B cell (primary cell): Measurements from ENCODE around the gene IGSF9B. TPM values are rescaled to one million over a fixed set of nuclear protein-coding genes. Genes with fewer than 3 reads are reported as not detected.
A peak's percentile ranks its signal among the peaks of the same experiment; 100 is the strongest.

Source experiments
- ATAC-seq: fragments of 200-7000 bp; cut with Tn5 transposase; one replicate; pipeline ENCODE4 v1.10.0; 2021; ENCODE audit warnings: low read depth, mild to moderate bottlenecking, moderate number of reproducible peaks, moderate library complexity
- CTCF ChIA-PET: fragments of 350-600 bp; sonication (Branson Sonifier 250); formaldehyde crosslinking; loops from one replicate; lab custom pipeline; 2021; ENCODE audit warnings: antibody characterized with exemption, inconsistent platforms; lab: Charles Lee
- POLR2A ChIA-PET: fragments of 350-600 bp; sonication (Branson Sonifier 250); formaldehyde crosslinking; loops from one replicate; lab custom pipeline; 2021; ENCODE audit warnings: antibody characterized with exemption; lab: Charles Lee
- DNase-seq: peaks from one replicate; pipeline ENCODE4 v3.0.0; 2013
- H2AFZ ChIP-seq: 2 replicates; pipeline ENCODE4 v1.6.1; 2012; ENCODE audit warnings: mild to moderate bottlenecking, low read depth, low read length; ENCODE audit not compliant: insufficient read depth, poor library complexity, severe bottlenecking
- H3K27ac ChIP-seq, 2 donors: 1 replicate in 1 of 2; 2 replicates in 1 of 2; pipeline ENCODE4 v1.5.1; 2012 to 2013; ENCODE audit warnings: low read length in 2 of 2, mild to moderate bottlenecking in 2 of 2, moderate library complexity in 1 of 2
- H3K27me3 ChIP-seq, 4 experiments: fragments of 200-600 bp in 1 of 4; sonication (generic) in 1 of 4; replicated peaks in 1 of 4; 1 replicate in 2 of 4; 2 replicates in 2 of 4; pipeline versions ENCODE4 v1.6.1 to v1.7.0; 2013 to 2016; ENCODE audit warnings: low read length in 3 of 4, mild to moderate bottlenecking in 2 of 4, mixed read lengths in 1 of 4, moderate library complexity in 1 of 4; ENCODE audit not compliant: insufficient read depth in 4 of 4, control insufficient read depth in 3 of 4; ENCODE audit errors: control extremely low read depth in 1 of 4
- H3K36me3 ChIP-seq, 2 experiments: replicated peaks in 1 of 2; 1 replicate in 1 of 2; 2 replicates in 1 of 2; pipeline versions ENCODE4 v1.6.1 to v1.7.1; 2013; ENCODE audit warnings: low read length in 1 of 2; ENCODE audit not compliant: insufficient read depth in 2 of 2, control insufficient read depth in 1 of 2; ENCODE audit errors: control extremely low read depth in 1 of 2, extremely low read depth in 1 of 2
- H3K4me1 ChIP-seq, 2 donors: fragments of 200-600 bp in 1 of 2; sonication (generic) in 1 of 2; 1 replicate in 1 of 2; 2 replicates in 1 of 2; pipeline versions ENCODE4 v1.5.1 to v1.6.1; 2013 to 2017; ENCODE audit warnings: low read length in 2 of 2; ENCODE audit not compliant: control insufficient read depth in 2 of 2, insufficient read depth in 2 of 2
- H3K4me2 ChIP-seq: replicated peaks from 2 replicates; pipeline ENCODE3; 2012; ENCODE audit warnings: mild to moderate bottlenecking, low read depth, low read length; ENCODE audit not compliant: poor library complexity, severe bottlenecking
- H3K4me3 ChIP-seq, 5 experiments: fragments of 200-600 bp in 1 of 5; sonication (generic) in 1 of 5; 1 replicate in 3 of 5; 2 replicates in 2 of 5; pipeline versions ENCODE4 v1.5.1 to v1.7.0; 2011 to 2016; ENCODE audit warnings: low read length in 4 of 5, mild to moderate bottlenecking in 4 of 5, low read depth in 2 of 5, control low read depth in 1 of 5, moderate library complexity in 1 of 5; ENCODE audit not compliant: insufficient read depth in 1 of 5; ENCODE audit errors: control extremely low read depth in 1 of 5, extremely low read depth in 1 of 5
- H3K79me2 ChIP-seq: fragments of 200-600 bp; sonication (generic); one replicate; pipeline ENCODE4 v1.6.0; 2016; ENCODE audit warnings: low read length; ENCODE audit not compliant: control insufficient read depth, insufficient read depth
- H3K9ac ChIP-seq: fragments of 200-600 bp; sonication (generic); 2 replicates; pipeline ENCODE4 v1.6.1; 2017; ENCODE audit warnings: mild to moderate bottlenecking, low read length, moderate library complexity
- H3K9me3 ChIP-seq, 3 donors: one replicate each; pipeline versions ENCODE4 v1.6.1 to v1.7.1; 2013; ENCODE audit warnings: low read length in 2 of 3; ENCODE audit not compliant: control insufficient read depth in 2 of 3, insufficient read depth in 1 of 3; ENCODE audit errors: control extremely low read depth in 1 of 3
- H4K20me1 ChIP-seq: 2 replicates; pipeline ENCODE4 v1.6.0; 2012; ENCODE audit warnings: mild to moderate bottlenecking, low read length; ENCODE audit not compliant: insufficient read depth, control insufficient read depth, poor library complexity, severe bottlenecking
- H3K27ac Mint-ChIP-seq: one replicate; pipeline ENCODE4 v1.8.0; 2021; ENCODE audit warnings: mixed read lengths
- H3K27me3 Mint-ChIP-seq: one replicate; pipeline ENCODE4 v1.8.0; 2021; ENCODE audit warnings: mixed read lengths
- H3K4me1 Mint-ChIP-seq: one replicate; pipeline ENCODE4 v1.8.0; 2021; ENCODE audit warnings: mixed read lengths
- H3K4me3 Mint-ChIP-seq: one replicate; pipeline ENCODE4 v1.8.0; 2021; ENCODE audit warnings: mixed read lengths
- H3K9me3 Mint-ChIP-seq: one replicate; pipeline ENCODE4 v1.8.0; 2022; ENCODE audit warnings: mixed read lengths; ENCODE audit not compliant: insufficient read depth
- EZH2 ChIP-seq: IDR thresholded peaks from 2 replicates; pipeline ENCODE4 v1.6.1; 2012; ENCODE audit warnings: borderline replicate concordance, low read depth, mild to moderate bottlenecking, moderate library complexity, low read length; ENCODE audit not compliant: insufficient read depth, poor library complexity, severe bottlenecking
- WGBS: methylation state at CpG from one replicate; pipeline ENCODE4 v1.1.5; 2013; ENCODE audit warnings: missing lambda C conversion rate; ENCODE audit not compliant: insufficient coverage; 5-methylcytosine and 5-hydroxymethylcytosine counted together
- intact Hi-C: fragments of 100-400 bp; cut with micrococcal nuclease; formaldehyde crosslinking; loops from one replicate; pipeline ENCODE4 v1.10.0; 2022
- polyA plus RNA-seq: library from polyadenylated mRNA; depleted of rRNA; stranded (reverse); fragments of >200 nt; gene quantifications from 2 replicates; pipeline ENCODE4 v1.2.3, GENCODE V29; 2012
- total RNA-seq, 2 donors: library from RNA; stranded (reverse); fragments of 120-200 nt in 1 of 2; gene quantifications; 1 replicate in 1 of 2; 2 replicates in 1 of 2; pipeline versions ENCODE4 v1.2.3 to v1.2.4, GENCODE V29; 2013 to 2022
- TF ChIP-seq, protein P1 (sequence below): fragments of 200-600 bp; IDR thresholded peaks from one replicate; pipeline ENCODE4 v1.8.0; 2022; ENCODE audit warnings: antibody characterized with exemption, mild to moderate bottlenecking

IGSF9B gene
- total and polyA plus RNA-seq, 2 donors (not counting 1 experiment from before 2014, with no cell fraction given): 0.15 to 0.37 TPM

DNA sequence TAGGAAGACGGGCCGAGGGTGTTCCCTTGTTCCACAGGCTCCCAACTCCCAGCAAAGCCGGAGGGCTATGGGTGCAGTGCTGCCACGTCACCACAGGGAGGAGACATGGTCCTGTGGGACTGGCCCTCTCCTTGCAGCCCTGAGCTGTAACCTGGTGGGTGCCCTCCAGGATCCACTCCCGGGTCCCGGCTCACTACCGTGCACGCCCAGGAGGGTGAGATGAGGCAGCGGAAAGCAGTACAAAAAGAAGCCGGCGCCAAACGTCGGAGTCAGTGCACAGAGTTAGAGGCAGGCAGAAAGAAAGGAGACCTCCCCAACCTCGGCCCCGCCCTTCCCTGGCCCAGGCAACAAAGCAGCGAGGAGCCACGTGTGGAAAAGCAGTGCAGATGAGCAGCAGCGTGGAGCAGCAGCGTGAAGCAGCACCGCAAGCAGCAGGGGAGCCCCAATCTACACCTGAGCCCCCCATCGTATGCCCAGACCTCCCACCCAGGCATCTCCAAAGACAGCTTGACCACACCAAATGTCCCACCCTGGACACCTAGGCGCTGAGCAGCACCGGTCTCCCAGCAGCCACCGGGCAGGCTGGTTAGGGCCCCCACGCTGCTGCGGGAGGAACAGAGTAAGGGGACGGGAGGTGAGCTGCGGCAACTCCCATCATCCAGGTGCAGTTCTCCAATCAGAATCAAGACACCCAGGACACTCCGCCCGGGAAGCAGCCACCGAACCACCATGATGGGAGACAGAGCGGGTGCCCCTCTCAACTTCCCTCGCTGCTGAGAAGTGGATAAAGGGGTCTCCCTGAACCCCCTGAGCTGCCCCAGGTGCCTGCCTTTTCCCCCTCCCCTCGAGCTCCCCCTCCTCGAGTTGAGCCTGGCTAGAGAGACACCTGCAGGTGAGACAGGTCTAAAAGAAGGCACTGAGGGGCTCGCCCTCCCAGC, 28.8 kb downstream of the IGSF9B start:
- WGBS: 22% methylated on average over 24 of the region's 36 CpGs
- H3K9me3 ChIP-seq: peaks cover 0 to 4% (median 0%) of the 10 kb centered on the region in 3 donors
- peak overlapping the region; percentile 33 for H3K4me2 ChIP-seq
- no peak overlapping the region for H3K9ac ChIP-seq
- ATAC-seq (peak; percentile 53), DNase-seq (peak; percentile 30)
- ChIA-PET CTCF (interaction anchor here (1.0 to 1.9 kb wide), 6 partner anchors 30 to 211 kb away, joined by 3 to 9 read pairs (median 4); no protein-coding TSS in a partner anchor), POLR2A (no interaction called here)
- intact Hi-C loops: loop anchor here (2.0 kb wide), 1 partner anchor 211 kb away; no protein-coding TSS in a partner anchor
- no peak overlapping the region for H3K4me3 ChIP-seq
- TF ChIP-seq, protein P1, sequence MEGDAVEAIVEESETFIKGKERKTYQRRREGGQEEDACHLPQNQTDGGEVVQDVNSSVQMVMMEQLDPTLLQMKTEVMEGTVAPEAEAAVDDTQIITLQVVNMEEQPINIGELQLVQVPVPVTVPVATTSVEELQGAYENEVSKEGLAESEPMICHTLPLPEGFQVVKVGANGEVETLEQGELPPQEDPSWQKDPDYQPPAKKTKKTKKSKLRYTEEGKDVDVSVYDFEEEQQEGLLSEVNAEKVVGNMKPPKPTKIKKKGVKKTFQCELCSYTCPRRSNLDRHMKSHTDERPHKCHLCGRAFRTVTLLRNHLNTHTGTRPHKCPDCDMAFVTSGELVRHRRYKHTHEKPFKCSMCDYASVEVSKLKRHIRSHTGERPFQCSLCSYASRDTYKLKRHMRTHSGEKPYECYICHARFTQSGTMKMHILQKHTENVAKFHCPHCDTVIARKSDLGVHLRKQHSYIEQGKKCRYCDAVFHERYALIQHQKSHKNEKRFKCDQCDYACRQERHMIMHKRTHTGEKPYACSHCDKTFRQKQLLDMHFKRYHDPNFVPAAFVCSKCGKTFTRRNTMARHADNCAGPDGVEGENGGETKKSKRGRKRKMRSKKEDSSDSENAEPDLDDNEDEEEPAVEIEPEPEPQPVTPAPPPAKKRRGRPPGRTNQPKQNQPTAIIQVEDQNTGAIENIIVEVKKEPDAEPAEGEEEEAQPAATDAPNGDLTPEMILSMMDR: peak; percentile 62
- no peak for TF ChIP-seq EZH2
- H4K20me1 ChIP-seq: no peaks in the 10 kb centered on the region
- Mint-ChIP-seq H3K4me1 (peaks cover 5% of the 10 kb centered on the region), H3K4me3 (peak overlapping the region; percentile 65), H3K27ac (no peak overlapping the region), H3K27me3 (peaks cover 10% of the 10 kb centered on the region), H3K9me3 (no peaks in the 10 kb centered on the region)
- H2AFZ ChIP-seq: no peak overlapping the region
- no peaks in the 10 kb centered on the region for H3K79me2 ChIP-seq
- H3K4me1 ChIP-seq: peaks cover 0 to 8% of the 10 kb centered on the region in 2 donors
- no peaks in the 10 kb centered on the region for H3K36me3 ChIP-seq
- H3K27me3 ChIP-seq: peaks cover 0 to 3% (median 0%) of the 10 kb centered on the region in 4 experiments
- no peak overlapping the region for H3K27ac ChIP-seq
